ENCODE results near the gene PEX14.
"Not testable (repeated sequence)": the region's sequence is repeated elsewhere in the genome, so short reads cannot be mapped to it uniquely, and the experiment has no call there.

PEX14 gene

GRCh38 chr1:10450836-10451235, 23.9 kb upstream of the PEX14 start:
- DNase-seq (ENCODE audit: low spot score) = no peak

GRCh38 chr1:10451287-10451686, 23.5 kb upstream of the PEX14 start:
- DNase-seq (ENCODE audit: low spot score) = no peak

- no peak for DNase-seq (ENCODE audit: low spot score)
Observed at GRCh38 chr1:10456048-10456447, 18.7 kb upstream of the PEX14 start.

DNA sequence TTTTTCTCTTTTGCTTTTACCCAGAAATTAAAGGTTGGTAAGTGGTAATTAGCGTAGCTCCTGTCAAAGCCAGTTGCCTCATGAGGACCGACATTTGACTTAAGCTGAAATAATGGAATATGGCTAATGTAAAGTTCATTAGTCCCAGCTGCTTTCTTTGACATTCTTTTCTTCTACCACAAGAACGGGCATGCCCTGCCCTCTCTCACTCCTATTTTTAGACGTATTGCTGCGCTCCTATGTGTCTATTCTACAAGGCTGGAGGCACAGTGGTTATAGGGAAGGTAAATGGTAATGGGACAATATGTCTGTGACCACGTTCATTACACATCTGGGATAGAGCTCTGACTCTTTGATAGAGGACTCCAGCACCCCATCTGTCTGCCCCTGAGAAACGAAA, 18.1 kb upstream of the PEX14 start:
- DNase-seq (ENCODE audit: low spot score) = no peak

DNA sequence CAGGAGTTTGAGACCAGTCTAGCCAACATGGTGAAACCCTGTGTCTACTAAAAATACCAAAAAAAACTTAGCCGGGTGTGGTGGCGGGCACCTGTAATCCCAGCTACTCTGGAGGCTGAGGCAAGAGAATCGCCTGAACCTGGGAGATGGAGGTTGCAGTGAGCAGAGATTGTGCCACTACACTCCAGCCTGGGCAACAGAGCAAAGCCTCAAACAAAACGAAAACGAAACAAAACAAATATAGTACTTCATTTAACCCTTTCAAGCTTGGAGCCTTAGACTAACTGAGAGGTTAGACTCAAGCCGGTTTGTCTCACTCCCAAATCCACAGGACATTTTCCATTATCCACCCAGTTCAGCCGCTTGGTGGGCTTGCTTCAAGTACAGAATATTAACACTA, 17.3 kb upstream of the PEX14 start:
- not testable (repeated sequence) for DNase-seq (ENCODE audit: low spot score)

GRCh38 chr1:10457875-10458274, 16.9 kb upstream of the PEX14 start:
- DNase-seq (ENCODE audit: low spot score) = no peak

DNA sequence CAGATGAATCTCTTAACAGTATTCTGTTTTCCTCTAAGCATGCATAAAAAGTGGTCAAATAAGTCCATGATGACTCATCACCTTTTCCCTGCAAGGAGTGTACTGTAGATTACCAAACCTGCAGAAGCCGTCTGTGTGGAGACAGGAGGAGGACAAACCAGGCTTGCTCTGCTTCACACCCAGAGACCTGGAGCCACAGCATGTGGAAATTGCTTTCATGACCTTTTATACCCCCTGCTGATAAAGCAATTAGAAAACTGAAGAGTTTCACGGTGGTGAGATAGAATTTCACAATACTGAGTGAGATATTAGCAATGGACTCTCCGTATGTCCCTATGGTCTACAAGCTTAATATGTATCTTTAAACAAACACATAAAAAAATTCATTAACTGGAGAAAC, 15.6 kb upstream of the PEX14 start:
- DNase-seq (ENCODE audit: low spot score) = no peak

DNA sequence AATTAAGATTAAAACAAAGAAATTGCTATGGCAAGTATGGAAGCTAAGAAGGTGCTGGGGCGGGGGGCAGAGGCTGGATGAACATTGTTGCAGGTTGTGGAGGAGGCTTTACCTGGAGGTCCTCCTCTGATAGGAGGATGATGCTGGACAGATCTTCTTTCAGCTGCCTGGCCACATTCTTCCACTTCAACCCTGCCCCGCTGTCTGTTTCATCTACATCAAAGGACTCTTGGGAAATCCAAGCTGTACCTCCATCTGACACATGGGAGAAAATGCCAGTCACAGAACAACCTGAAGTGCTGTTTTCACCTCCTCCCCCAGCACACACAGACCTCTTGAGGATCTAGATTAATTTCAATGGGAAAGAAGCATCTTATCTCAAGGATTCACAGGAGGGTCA, 7.7 kb upstream of the PEX14 start:
- no peak for DNase-seq (ENCODE audit: low spot score)

DNA sequence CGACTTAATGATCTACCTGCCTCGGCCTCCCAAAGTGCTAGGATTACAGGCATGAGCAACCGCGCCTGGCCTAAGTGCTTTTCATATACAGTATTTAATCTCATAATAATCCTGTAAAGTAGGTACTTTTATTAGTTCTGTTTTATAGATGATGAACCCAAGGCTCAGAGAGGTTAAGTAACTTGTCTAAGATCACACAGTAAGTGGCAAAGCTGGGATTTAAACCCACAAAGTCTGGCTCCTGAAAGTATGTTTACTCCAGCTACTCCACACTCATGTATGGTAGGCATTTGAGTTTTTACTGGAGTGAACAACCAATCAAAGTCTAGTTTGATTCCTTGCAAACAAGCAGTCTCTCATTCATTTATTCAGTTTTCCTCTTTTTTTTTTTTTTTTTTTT, 4.7 kb upstream of the PEX14 start:
- DNase-seq (ENCODE audit: low spot score) = no peak

- no peak for DNase-seq (ENCODE audit: low spot score)
Observed at GRCh38 chr1:10471411-10472219, 3.1 kb upstream of the PEX14 start.

GRCh38 chr1:10472220-10473144, 2.3 kb upstream of the PEX14 start, which contains the start of gene DFFA:
DFFA (minus strand) TSS chr1:10472529; CDS start chr1:10472458, 71 bp downstream.
- peak; percentile 94 for DNase-seq (ENCODE audit: low spot score)

GRCh38 chr1:10473145-10473765, 1.5 kb upstream of the PEX14 start:
- DNase-seq (ENCODE audit: low spot score) = no peak

DNA sequence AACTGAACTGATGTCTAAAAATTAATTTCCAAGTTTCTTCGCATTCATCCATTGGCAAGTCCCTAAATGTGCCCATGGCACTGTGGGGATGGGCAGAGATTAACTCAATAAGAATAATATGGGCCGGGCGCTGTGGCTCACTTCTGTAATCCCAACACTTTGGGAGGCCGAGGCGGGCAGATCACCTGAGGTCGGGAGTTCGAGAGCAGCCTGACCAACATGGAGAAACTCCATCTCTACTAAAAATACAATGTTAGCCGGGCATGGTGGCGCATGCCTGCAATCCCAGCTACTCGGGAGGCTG, 489 bp upstream of the PEX14 start:
- DNase-seq (ENCODE audit: low spot score) = not testable (repeated sequence)

GRCh38 chr1:10475510-10475909, 760 bp downstream of the PEX14 start:
- no peak for DNase-seq (ENCODE audit: low spot score)

GRCh38 chr1:10479296-10479695, 4.5 kb downstream of the PEX14 start:
- DNase-seq (ENCODE audit: low spot score) = no peak

DNA sequence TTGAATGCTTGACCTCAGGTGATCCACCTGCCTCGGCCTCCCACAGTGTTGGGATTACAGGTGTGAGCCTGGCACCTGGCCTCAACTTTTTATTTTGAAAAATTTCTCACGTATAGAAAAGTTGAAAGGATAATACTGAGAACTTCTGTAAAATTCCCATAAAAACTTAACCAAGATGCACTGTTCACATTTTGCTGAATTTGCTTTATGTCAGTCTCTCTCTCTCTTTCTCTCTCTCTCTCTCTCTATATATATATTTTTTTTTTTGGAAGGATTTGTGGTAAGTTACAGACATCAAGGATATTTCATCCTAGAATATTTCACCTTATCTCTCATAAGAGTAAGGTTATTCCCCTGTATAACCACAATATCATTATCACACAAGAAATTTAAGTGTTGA, 5.9 kb downstream of the PEX14 start:
- no peak for DNase-seq (ENCODE audit: low spot score)

GRCh38 chr1:10484521-10484920, 9.8 kb downstream of the PEX14 start:
- no peak for DNase-seq (ENCODE audit: low spot score)

DNA sequence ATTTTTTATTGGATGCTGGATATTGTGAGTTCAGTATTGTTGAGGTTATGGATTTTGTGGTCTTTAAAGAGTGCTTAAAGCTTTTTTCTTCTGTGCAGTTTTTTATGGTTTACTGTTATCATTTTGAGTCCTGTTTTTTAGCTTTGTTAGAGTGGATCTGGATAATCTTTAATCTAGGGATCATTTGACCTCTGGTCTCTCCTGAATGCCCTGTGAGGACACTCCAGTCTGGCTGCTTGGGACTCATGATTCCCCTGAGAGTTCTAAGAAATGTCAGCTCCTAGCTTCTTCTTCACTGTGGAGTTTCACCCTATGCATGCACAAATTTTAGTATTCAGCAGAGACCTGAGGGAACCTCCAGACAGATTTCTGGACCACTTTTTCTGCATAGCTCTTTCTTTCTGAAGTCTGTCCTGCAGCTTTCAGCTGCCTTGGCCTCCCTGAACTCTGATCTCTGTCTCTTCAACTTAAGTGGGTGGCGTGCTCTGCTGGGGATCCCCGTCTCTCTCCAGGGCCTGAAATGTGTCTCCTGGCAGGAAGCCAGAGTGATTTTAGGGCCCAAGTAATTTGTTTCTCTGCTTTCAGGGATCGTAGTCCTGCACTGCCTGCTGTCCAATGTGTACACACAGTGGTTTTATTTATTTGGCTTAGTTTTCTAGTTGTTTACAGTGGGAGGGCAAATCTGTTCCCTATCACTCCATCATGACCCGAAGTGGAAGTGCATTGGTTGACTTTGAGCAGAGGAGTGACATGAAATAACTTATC, 14.7 kb downstream of the PEX14 start:
- no peak for DNase-seq (ENCODE audit: low spot score)

DNA sequence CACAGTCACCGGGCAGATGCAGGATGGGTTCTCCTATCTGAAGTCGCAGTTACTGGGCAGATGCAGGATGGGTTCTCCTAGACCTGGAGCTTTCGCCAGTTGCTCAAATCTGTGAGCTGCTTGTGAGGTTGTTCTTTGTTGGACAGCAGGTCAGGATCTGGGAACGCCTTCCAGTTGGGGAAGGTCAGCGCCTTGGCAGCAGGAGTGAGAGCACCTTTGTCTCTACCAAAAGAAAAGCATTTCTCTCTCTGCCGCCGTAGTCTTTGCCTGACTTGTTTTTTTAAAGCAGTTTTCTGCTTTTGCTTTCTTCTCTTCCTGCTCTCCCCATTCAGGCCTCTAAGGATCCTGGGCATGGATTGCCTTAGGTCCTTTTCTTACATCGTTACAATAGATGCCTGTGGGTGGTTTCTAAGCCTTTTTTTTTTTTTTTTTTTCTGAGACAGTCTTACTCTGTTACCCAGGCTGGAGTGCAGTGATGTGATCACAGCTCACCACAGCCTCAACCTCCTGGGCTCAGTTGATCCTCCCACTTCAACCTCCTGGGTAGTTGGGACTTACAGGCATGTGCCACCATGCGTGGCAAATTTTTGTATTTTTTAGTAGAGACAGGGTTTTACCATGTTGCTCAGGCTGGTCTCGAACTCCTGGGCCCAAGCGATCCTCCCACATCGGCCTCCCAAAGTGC, 15.7 kb downstream of the PEX14 start:
- no peak for DNase-seq (ENCODE audit: low spot score)

DNA sequence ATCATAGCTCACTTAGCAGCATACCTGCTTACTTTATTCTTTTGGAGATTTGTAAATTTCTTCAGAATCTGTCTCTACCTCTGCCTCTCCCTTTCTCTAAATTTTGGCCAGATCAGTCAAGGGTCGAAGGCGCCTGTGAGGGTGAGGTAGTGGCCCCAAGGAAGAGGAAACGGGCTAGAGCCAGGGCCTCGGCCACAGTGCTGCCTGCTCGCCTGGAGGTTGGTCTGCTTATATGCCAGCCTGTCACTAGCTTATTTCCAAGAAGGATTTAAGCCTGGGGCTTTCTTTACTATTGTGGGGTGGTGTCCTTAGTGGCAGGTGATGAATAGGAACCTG, 19.6 kb downstream of the PEX14 start:
- DNase-seq (ENCODE audit: low spot score) = no peak

DNA sequence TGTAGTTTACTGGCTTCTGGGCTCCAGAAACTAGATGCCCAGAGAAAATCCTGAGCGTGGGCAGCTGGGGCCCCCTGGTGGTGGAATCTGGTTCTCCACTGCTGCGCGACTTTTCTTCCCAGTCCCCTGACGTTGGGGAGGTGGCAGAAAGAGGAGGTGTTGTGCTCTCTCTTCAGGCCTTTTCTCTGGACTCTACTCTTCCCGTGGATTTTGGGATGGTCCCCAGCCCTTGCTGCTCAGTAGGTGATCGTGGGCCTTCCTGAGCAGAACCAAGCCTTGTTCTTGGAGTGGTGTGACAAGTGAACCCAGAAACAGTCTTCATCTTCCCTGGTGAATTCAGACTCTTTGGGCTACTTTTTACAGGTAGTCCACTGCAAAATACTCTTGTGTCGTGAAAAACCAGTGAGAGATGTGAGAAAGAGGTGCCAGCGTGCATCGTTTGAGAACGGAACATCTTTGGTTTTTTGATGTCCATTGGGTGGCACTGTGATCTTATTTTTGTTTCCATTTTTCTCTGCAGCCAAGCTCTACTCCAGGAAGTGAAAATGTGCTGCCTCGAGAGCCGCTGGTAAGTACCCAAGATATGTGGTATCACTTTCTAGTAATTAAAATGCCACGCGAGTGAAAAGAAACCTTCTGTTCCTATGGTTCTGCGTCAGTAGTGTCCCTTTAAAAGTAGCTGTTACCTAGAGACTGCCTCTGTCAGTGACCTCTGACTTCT, 20.2 kb downstream of the PEX14 start:
- peak; percentile 72 for DNase-seq (ENCODE audit: low spot score)

Data from globus pallidus (tissue), 1 donor.